ENCODE data around the gene ZNF727.
"Not testable (repeated sequence)": the region's sequence is repeated elsewhere in the genome, so short reads cannot be mapped to it uniquely, and the experiment has no call there.

DNA sequence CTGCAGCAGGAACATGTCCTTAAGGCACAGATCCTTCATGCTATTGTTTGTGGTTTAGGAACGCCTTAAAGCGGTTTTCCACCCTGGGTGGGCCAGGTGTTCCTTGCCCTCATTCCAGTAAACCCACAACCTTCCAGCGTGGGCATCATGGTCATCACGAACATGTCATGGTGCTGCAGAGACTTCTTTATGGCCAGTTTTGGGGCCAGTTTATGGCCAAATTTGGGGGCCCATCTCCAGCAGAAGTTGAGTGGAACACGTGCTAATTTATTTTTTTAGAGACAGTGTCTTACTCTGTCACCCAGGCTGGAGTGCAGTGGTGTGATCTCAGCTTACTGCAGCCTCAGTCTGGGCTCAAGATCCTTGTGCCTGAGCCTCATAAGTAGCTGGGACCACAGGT is 43.6 kb downstream of the ZNF727 start:
- TF ChIP-seq, protein P1, sequence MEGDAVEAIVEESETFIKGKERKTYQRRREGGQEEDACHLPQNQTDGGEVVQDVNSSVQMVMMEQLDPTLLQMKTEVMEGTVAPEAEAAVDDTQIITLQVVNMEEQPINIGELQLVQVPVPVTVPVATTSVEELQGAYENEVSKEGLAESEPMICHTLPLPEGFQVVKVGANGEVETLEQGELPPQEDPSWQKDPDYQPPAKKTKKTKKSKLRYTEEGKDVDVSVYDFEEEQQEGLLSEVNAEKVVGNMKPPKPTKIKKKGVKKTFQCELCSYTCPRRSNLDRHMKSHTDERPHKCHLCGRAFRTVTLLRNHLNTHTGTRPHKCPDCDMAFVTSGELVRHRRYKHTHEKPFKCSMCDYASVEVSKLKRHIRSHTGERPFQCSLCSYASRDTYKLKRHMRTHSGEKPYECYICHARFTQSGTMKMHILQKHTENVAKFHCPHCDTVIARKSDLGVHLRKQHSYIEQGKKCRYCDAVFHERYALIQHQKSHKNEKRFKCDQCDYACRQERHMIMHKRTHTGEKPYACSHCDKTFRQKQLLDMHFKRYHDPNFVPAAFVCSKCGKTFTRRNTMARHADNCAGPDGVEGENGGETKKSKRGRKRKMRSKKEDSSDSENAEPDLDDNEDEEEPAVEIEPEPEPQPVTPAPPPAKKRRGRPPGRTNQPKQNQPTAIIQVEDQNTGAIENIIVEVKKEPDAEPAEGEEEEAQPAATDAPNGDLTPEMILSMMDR (IDR thresholded peaks at IDR 0.05; ENCODE audit: insufficient read depth, low read depth, low read length), result not testable (repeated sequence)
- not testable (repeated sequence) for TF ChIP-seq EZH2 (IDR thresholded peaks at IDR 0.05; ENCODE audit: insufficient read depth, low read length)

All from astrocyte (in vitro differentiated cells and primary cell).